ENCODE results near the gene DNAI4.
"Not testable (repeated sequence)": the region's sequence is repeated elsewhere in the genome, so short reads cannot be mapped to it uniquely, and the experiment has no call there.

The DNAI4 gene

GRCh38 chr1:66840929-66841328, 83.7 kb downstream of the DNAI4 start:
- DNase-seq (ENCODE audit: low read depth in 2 of 2): no peak

DNA sequence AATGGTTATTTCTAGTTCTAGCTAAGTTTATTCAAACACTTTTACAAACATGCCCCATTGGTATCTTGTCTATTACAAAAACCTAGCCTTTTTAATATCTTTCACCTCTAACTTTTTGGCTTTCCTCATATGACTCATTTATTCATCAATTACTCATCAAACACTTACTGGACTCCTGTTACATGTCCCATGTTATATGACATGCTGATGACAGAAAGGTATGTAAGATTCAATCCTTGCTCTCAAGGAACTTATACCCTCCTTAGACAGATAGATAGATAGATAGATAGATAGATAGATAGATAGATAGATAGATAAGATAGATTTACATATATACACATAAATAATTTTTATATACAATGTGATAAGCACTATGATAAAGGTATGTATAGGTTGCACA, 89.7 kb downstream of the DNAI4 start:
- no peak for DNase-seq (ENCODE audit: low read depth in 2 of 2)

GRCh38 chr1:66833112-66833511, 91.5 kb downstream of the DNAI4 start:
- no peak for DNase-seq (ENCODE audit: low read depth in 2 of 2)

DNA sequence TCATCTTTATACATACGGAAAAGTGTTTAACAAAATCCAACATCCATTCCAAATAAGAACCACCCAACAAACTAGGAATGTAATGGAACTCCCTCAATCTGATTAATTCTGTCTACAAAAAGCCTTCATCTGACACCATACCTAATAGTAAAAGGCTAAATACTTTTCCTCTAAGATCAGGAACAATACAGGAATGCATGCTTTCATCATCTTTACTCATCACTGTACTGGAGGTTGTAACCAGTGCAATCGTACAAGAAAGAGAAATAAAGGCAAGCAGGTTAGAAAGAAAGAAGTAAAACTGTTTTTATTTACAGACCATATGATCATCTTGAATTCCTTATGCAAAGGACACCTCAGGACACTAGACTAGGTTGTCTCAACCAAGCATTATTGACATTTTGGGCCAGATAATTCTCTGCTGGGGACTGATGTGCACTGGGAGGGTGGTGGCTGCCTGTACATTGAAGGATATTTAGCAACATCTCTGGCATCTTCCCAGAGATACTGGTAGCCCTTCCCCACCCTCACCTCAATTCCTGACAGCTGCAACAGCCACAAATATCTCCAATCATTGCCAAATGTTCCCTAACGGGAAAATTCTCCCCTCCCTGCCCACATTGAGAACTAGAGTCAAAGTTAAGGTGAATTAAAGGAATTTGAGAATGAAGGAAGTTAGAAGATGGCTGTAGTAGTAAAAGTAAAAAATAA, 93.0 kb downstream of the DNAI4 start:
- DNase-seq (ENCODE audit: low read depth in 2 of 2): peak in 1 of 2 experiments; percentile 4

DNA sequence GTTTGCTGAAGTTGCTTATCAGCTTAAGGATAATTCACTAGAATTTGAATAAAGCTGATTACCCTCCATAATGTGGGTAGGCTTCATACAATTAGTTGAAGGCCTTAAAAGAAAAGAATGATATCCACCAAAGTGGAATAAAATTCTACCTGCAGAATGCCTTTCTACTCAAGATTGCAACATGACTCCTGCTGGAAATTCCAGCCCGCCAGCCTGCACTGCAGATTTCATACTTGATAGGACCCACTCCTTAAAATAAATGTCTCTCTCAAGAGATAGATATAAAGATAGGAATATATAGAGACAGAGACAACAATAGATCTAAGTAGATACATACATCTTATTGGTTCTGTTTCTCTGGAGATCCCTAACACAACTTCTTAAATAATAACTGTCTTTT, 99.9 kb downstream of the DNAI4 start:
- no peak for DNase-seq (ENCODE audit: low read depth in 2 of 2)

GRCh38 chr1:66809736-66810326, 114.8 kb downstream of the DNAI4 start:
- DNase-seq (ENCODE audit: low read depth in 2 of 2): no peak

- no peak for DNase-seq (ENCODE audit: low read depth in 2 of 2)
Measured at GRCh38 chr1:66809245-66809644, 115.4 kb downstream of the DNAI4 start.

GRCh38 chr1:66795839-66796238, 128.8 kb downstream of the DNAI4 start:
- DNase-seq (ENCODE audit: low read depth in 2 of 2): not testable (repeated sequence)

DNA sequence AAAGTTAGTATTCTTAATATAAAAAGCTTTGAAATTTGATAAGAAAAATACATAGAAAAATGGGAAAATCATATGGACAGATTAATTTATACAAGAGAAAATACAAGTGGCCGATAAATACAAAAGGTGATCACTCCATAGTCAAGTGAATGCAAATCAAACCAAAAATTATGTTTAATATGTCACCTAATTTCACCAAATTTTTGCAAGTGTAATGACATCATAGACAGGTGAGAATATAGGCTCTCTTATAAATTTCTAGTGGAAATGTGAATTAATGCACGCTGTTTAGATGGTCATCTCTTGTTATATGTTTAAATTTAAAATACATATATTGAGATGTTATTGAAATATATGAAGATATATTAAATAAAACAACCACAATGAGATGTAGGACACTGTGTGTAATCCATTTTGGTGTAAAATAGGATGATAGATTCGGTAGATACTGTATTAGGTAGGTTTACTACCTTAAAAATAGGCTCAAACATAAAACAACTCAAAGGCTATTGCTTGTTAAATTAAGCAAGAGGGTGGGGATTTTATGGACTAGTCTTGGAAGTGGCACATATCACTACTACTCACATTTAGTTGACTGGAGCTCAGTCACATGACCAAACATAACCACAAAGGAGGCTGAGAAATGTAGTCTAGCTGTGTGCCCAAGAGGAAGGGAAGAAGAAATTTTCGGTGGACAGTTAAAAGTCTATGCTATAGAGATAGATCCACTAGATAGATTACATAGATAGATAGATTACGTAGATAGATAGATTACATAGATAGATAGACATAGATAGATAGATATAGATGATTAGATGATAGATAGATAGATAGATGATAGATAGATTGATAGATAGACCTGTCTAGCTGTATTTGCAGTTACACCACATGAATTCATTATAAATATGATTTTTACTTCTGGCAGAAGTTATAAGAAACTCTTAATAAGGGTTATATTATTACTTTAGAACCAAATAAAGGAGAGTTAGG, 132.7 kb downstream of the DNAI4 start:
- no peak for DNase-seq (ENCODE audit: low read depth in 2 of 2)

DNA sequence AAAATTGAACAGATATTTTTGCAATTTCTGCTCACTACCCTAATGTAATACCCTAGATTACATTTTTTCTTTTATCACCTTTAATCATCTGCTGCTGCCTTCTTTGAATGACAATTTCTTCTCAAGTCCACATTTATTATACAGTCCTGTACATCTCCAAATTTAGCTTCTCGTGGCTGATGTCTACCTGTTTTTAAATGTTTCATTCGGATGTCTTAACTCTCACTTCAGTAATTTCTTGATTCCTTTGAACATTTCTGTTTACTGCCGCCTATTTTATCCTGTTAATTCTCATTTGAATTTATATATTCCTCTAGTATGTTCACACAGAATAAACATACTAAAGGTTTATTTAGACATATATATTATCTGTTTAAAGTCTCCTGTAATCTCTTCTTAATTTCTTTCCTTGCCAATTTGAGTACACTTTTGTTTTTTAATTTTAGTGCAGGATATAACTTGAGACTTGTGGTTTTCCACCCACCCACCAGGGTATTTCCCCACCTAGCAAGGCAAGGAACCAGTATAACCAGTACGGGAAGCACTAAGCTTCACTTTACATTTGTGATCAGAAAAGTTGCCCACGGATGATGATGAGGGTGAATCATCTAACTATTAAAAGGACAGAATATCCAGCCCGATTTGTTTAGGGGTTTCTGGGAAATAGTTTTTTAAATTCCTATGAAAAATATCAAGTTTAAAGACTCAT, 136.3 kb downstream of the DNAI4 start:
- no peak for DNase-seq (ENCODE audit: low read depth in 2 of 2)

- DNase-seq (ENCODE audit: low read depth in 2 of 2): no peak
Measured at GRCh38 chr1:66787641-66788040, 137.0 kb downstream of the DNAI4 start.

DNA sequence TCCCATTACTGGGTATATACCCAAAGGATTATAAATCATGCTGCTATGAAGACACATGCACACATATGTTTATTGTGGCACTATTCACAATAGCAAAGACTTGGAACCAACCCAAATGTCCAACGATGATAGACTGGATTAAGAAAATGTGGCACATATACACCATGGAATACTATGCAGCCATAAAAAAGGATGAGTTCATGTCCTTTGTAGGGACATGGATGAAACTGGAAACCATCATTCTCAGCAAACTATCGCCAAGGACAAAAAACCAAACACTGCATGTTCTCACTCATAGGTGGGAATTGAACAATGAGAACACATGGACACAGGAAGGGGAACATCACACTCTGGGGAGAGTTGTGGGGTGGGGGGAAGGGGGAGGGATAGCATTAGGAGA, 138.9 kb downstream of the DNAI4 start:
- not testable (repeated sequence) for DNase-seq (ENCODE audit: low read depth in 2 of 2)

DNA sequence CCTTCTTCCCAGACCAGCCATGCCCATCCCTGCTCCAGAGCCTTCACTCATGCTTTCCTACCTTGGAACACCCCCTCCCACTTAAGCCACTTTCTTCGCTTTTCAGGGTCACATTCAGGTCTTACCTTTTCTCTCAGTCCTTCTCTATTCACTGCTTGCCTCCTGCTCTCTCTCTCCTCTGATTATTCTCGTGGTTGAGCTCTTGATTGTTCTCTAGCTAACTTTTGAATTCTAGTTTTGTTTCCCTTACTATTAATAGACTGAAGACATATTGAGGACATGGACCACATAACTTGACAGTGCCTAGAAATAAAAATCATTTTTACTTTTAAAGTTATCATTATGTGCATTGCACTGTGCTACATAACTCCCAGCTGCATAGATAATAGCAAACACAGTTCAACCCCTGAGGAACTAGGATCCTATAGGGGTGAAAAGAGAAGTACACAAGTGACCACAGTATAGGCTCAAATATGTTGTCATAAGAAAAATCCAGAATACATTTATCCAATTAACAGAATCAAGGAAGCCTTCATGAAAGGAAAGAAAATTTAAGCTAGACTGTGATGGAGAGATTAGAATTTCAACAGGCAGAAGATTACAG, 145.1 kb downstream of the DNAI4 start:
- DNase-seq (ENCODE audit: low read depth in 2 of 2): no peak

GRCh38 chr1:66778969-66779368, 145.7 kb downstream of the DNAI4 start:
- DNase-seq (ENCODE audit: low read depth in 2 of 2): no peak

DNA sequence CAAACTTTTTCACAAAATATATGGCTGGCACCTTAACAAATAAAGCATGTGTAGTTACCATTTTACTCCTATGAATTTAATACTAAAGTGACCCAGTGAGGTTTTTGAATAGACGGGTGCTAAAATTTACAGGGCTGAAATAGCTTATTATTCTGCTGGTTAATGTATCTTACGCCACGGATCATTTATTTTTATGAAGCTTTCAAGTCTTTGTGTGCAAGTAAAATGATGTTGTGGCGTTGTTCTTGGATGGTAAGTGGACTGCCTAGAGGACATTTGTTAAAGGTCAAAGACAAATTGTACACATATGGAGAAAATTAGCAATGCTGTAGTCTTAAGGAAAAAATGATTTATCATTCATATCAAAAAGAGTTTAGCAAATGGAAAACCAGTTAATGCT, 146.4 kb downstream of the DNAI4 start:
- no peak for DNase-seq (ENCODE audit: low read depth in 2 of 2)

DNA sequence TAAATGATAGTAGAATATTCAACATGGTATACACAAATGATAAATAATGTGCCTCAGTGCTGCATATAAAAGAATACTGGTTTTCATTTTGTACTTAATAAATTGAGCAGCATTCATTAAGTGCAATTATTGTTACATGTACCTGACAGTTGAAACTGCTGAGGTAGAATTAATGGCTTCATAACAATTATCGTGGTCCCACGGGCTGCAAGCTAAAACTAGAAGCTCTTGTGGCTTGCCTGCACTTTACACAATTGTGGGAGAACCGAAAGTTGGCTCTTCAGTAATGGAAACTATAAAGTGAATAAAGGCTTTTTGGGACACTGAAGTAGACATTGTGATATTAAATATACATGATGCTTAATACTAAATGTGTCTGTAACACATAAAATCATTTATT, 146.8 kb downstream of the DNAI4 start:
- DNase-seq (ENCODE audit: low read depth in 2 of 2): no peak

- no peak for DNase-seq (ENCODE audit: low read depth in 2 of 2)
Measured at GRCh38 chr1:66775646-66776045, 149.0 kb downstream of the DNAI4 start.

DNA sequence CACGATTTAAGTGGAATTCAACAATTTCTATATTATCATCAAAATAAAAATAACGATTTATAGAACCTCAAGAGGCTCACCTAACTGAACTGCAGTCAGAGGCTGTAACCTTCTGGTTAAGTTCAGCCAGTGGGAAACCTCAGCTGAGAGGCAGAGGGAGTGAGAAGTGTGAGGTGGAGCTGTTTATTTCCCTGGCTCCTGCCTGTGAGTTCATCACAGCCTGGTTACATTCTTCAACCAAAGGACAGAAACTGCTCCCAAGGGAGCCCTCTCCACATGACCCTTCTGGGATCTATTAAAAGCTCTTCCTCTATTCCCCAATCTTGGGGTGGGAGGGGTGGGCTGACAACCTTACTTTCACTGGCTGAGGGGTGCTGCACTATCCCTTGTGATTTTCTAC, 150.2 kb downstream of the DNAI4 start:
- no peak for DNase-seq (ENCODE audit: low read depth in 2 of 2)

GRCh38 chr1:66773227-66773626, 151.4 kb downstream of the DNAI4 start:
- DNase-seq (ENCODE audit: low read depth in 2 of 2): no peak

- DNase-seq (ENCODE audit: low read depth in 2 of 2): no peak
Measured at GRCh38 chr1:66770694-66771093, 154.0 kb downstream of the DNAI4 start.

DNA sequence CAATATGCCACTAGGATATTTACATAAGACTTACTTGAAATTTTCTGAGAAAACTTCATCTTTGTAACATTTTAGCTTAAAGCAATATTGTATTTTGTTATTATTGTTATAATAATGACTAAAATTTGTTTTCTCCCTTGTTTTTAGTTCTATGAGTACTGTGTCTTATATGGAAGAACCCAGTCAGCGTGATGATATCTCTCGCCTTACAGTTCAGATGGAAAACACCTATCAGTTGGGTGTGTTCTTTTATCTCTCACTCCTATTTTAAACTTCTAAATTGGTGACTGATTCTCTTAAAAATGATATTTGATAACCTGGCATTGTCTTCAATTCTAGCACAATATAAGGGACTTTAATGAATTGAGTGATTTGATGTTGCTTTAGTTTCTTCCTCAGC, 154.4 kb downstream of the DNAI4 start:
- no peak for DNase-seq (ENCODE audit: low read depth in 2 of 2)
